ENCODE results near the gene MYCBP2. TPM values are rescaled to one million over a fixed set of nuclear protein-coding genes. Genes with fewer than 3 reads are reported as not detected.

Gene MYCBP2
- polyA plus RNA-seq, 1 of the 3 experiments (the other 2 are of a cell fraction): 18.5 TPM

GRCh38 chr13:77310579-77311279, 16.2 kb downstream of the MYCBP2 start (continued):
- TF ChIP-seq CTCF (IDR thresholded peaks at IDR 0.05): no peak
- no peak for TF ChIP-seq FOXM1 (IDR thresholded peaks at IDR 0.05; ENCODE audit: low read depth)
- TF ChIP-seq JUND (IDR thresholded peaks at IDR 0.05): no peak
- no peak for TF ChIP-seq SMC3 (IDR thresholded peaks at IDR 0.05; ENCODE audit: low read depth, low read length)
- no peak for TF ChIP-seq EZH2phosphoT487 (IDR thresholded peaks at IDR 0.05; ENCODE audit: borderline replicate concordance, low read depth)
- TF ChIP-seq ZBTB33 (IDR thresholded peaks at IDR 0.05; ENCODE audit: borderline replicate concordance, low read depth): no peak
- TF ChIP-seq POLR2AphosphoS5 (IDR thresholded peaks at IDR 0.05; ENCODE audit: low read depth, low read length): no peak
- TF ChIP-seq ELF1 (IDR thresholded peaks at IDR 0.05): no peak
- no peak for TF ChIP-seq CHD2 (IDR thresholded peaks at IDR 0.05; ENCODE audit: low read length, partially characterized antibody)
- TF ChIP-seq PBX3 (IDR thresholded peaks at IDR 0.05): no peak

GRCh38 chr13:77310161-77310560, 16.7 kb downstream of the MYCBP2 start:
- no peak overlapping the region for H3K4me2 ChIP-seq
- no peak overlapping the region for H3K4me3 ChIP-seq (ENCODE audit: low read depth in 2 of 2, low read length in 1 of 2)
- POLR2A ChIA-PET: no interaction called here
- TF ChIP-seq RCOR1 (IDR thresholded peaks at IDR 0.05; ENCODE audit: low read length) (no peak), IRF3 (IDR thresholded peaks at IDR 0.05; ENCODE audit: low read depth, low read length) (no peak), YY1 (IDR thresholded peaks at IDR 0.05; ENCODE audit: low read depth) (no peak), RAD21 (IDR thresholded peaks at IDR 0.05; ENCODE audit: low read length) (no peak)
- no peak overlapping the region for H3K9ac ChIP-seq
- CTCF ChIA-PET: no interaction called here
- H3K4me1 ChIP-seq (ENCODE audit: control insufficient read depth in 1 of 2, insufficient read depth in 2 of 2, low read depth in 1 of 2, low read length in 1 of 2): peaks cover 0 to 4% of the 10 kb centered on the region in 2 experiments; a peak in 3 of 4 replicates
- WGBS (ENCODE audit: low lambda C conversion rate): 88% methylated on average over 2 of the region's 2 CpGs
- no peaks in the 10 kb centered on the region for H3K9me3 ChIP-seq
- peaks cover 0 to 3% of the 10 kb centered on the region in 2 experiments for H3K36me3 ChIP-seq (replicated peaks in 1 of 2; ENCODE audit: control insufficient read depth in 1 of 2, insufficient read depth in 2 of 2, low read length in 1 of 2)
- no peaks in the 10 kb centered on the region for H3K27me3 ChIP-seq (ENCODE audit: insufficient read depth)
- no peak overlapping the region for H3K27ac ChIP-seq (ENCODE audit: low read depth in 2 of 2, low read length in 1 of 2)
- H3F3A ChIP-seq (replicated peaks; ENCODE audit: insufficient read depth): peaks cover 6% of the 10 kb centered on the region
- H2AFZ ChIP-seq (ENCODE audit: low read depth): no peak overlapping the region
- peaks cover 92% of the 10 kb centered on the region for H3K79me2 ChIP-seq (ENCODE audit: insufficient read depth)
- H3K9me2 ChIP-seq: no peaks in the 10 kb centered on the region
- H4K20me1 ChIP-seq (ENCODE audit: insufficient read depth): peaks cover 8% of the 10 kb centered on the region
- no peak for DNase-seq
